Trophoblast cell (in vitro differentiated cells and primary cell): ENCODE measurements around the gene LCLAT1.

Experiments
- DNase-seq, 2 donors: peaks; one replicate each; pipeline ENCODE4 v3.0.0-alpha.2; 2016
- H2AFZ ChIP-seq: 2 replicates; pipeline ENCODE4 v1.6.1; 2013; ENCODE audit warnings: low read length, moderate library complexity, mild to moderate bottlenecking; ENCODE audit not compliant: insufficient read depth, poor library complexity
- H2AK5ac ChIP-seq: 2 replicates; pipeline ENCODE4 v1.6.1; 2013; ENCODE audit warnings: mild to moderate bottlenecking, low read length
- H2BK120ac ChIP-seq: 2 replicates; pipeline ENCODE4 v1.6.1; 2013; ENCODE audit warnings: low read length, mild to moderate bottlenecking, moderate library complexity; ENCODE audit not compliant: insufficient read depth, poor library complexity
- H2BK12ac ChIP-seq: 2 replicates; pipeline ENCODE4 v1.6.1; 2013; ENCODE audit warnings: mild to moderate bottlenecking, low read length, moderate library complexity
- H2BK5ac ChIP-seq: 2 replicates; pipeline ENCODE4 v1.6.1; 2013; ENCODE audit warnings: low read length, low read depth, moderate library complexity, mild to moderate bottlenecking; ENCODE audit not compliant: poor library complexity
- H3K14ac ChIP-seq: 2 replicates; pipeline ENCODE4 v1.6.1; 2013; ENCODE audit warnings: mild to moderate bottlenecking, low read length
- H3K18ac ChIP-seq: 2 replicates; pipeline ENCODE4 v1.6.1; 2013; ENCODE audit warnings: mild to moderate bottlenecking, low read length
- H3K23ac ChIP-seq: 2 replicates; pipeline ENCODE4 v1.6.1; 2013; ENCODE audit warnings: low read length
- H3K27ac ChIP-seq: 2 replicates; pipeline ENCODE4 v1.5.1; 2013; ENCODE audit warnings: low read depth, mild to moderate bottlenecking, inconsistent platforms, low read length, moderate library complexity
- H3K27me3 ChIP-seq: 2 replicates; pipeline ENCODE4 v1.6.1; 2013; ENCODE audit warnings: inconsistent platforms, mild to moderate bottlenecking, low read length, moderate library complexity; ENCODE audit not compliant: insufficient read depth
- H3K36me3 ChIP-seq, 2 experiments: 1 replicate in 1 of 2; 2 replicates in 1 of 2; pipeline ENCODE4 v1.6.1; 2013; ENCODE audit warnings: low read length in 2 of 2, mild to moderate bottlenecking in 2 of 2, moderate library complexity in 1 of 2; ENCODE audit not compliant: insufficient read depth in 2 of 2, control insufficient read depth in 1 of 2
- H3K4ac ChIP-seq: 2 replicates; pipeline ENCODE4 v1.6.1; 2013; ENCODE audit warnings: low read depth, mild to moderate bottlenecking, low read length, moderate library complexity
- H3K4me1 ChIP-seq, 2 experiments: 1 replicate in 1 of 2; 2 replicates in 1 of 2; pipeline ENCODE4 v1.6.1; 2013; ENCODE audit warnings: low read length in 2 of 2, mild to moderate bottlenecking in 2 of 2, moderate library complexity in 1 of 2; ENCODE audit not compliant: insufficient read depth in 2 of 2, control insufficient read depth in 1 of 2
- H3K4me2 ChIP-seq: 2 replicates; pipeline ENCODE4 v1.6.1; 2013; ENCODE audit warnings: inconsistent platforms, mild to moderate bottlenecking, low read length, moderate library complexity
- H3K4me3 ChIP-seq: 2 replicates; pipeline ENCODE4 v1.5.1; 2013; ENCODE audit warnings: mild to moderate bottlenecking, low read depth, low read length, inconsistent platforms
- H3K79me1 ChIP-seq: one replicate; pipeline ENCODE4 v1.6.1; 2013; ENCODE audit warnings: low read length
- H3K79me2 ChIP-seq: 2 replicates; pipeline ENCODE4 v1.6.1; 2013; ENCODE audit warnings: low read length, mild to moderate bottlenecking; ENCODE audit not compliant: control insufficient read depth, insufficient read depth, poor library complexity
- H3K9ac ChIP-seq: 2 replicates; pipeline ENCODE4 v1.6.1; 2013; ENCODE audit warnings: mild to moderate bottlenecking, low read length
- H3K9me3 ChIP-seq: 2 replicates; pipeline ENCODE4 v1.6.1; 2013; ENCODE audit warnings: low read depth, mild to moderate bottlenecking, control low read depth, inconsistent platforms, low read length; ENCODE audit not compliant: insufficient read depth
- H4K12ac ChIP-seq: 2 replicates; pipeline ENCODE4 v1.6.1; 2013; ENCODE audit warnings: low read depth, mild to moderate bottlenecking, low read length, moderate library complexity
- H4K8ac ChIP-seq: 2 replicates; pipeline ENCODE4 v1.6.1; 2013; ENCODE audit warnings: low read depth, mild to moderate bottlenecking, low read length, moderate library complexity
- H4K91ac ChIP-seq: one replicate; pipeline ENCODE4 v1.6.1; 2013; ENCODE audit warnings: low read depth, mild to moderate bottlenecking, low read length, moderate library complexity
- WGBS: extraction: QIAGEN DNeasy Blood & Tissue Kit; methylation state at CpG from one replicate; pipeline ENCODE4 v1.1.7; 2013; ENCODE audit warnings: missing lambda C conversion rate; ENCODE audit not compliant: insufficient read length, insufficient coverage; ENCODE audit errors: extremely low coverage; 5-methylcytosine and 5-hydroxymethylcytosine counted together

The LCLAT1 gene

GRCh38 chr2:30402441-30403182 lies 44.4 kb upstream of the LCLAT1 start:
- H3K23ac ChIP-seq, result no peak overlapping the region
- peak in 1 of 2 donors; percentile 17 for DNase-seq
- no peak overlapping the region for H4K8ac ChIP-seq
- H3K4me3 ChIP-seq, result no peak overlapping the region
- H3K9ac ChIP-seq, result no peak overlapping the region
- H3K18ac ChIP-seq, result no peak overlapping the region
- no peaks in the 10 kb centered on the region for H3K36me3 ChIP-seq
- H3K4me2 ChIP-seq, result no peak overlapping the region
- H2BK120ac ChIP-seq, result no peak overlapping the region
- H3K27ac ChIP-seq, result no peak overlapping the region
- no peak overlapping the region for H2AFZ ChIP-seq
- H4K12ac ChIP-seq, result no peak overlapping the region
- no peak overlapping the region for H3K14ac ChIP-seq
- WGBS, result no CpG with 5 or more reads among the region's 5 CpGs
- no peak overlapping the region for H3K4ac ChIP-seq
- no peak overlapping the region for H2BK12ac ChIP-seq
- no peak overlapping the region for H2BK5ac ChIP-seq
- no peak overlapping the region for H2AK5ac ChIP-seq
- H3K79me2 ChIP-seq, result no peaks in the 10 kb centered on the region
- peaks cover 7 to 8% of the 10 kb centered on the region in 2 experiments for H3K4me1 ChIP-seq
- peaks cover 2% of the 10 kb centered on the region for H3K9me3 ChIP-seq
- no peaks in the 10 kb centered on the region for H3K27me3 ChIP-seq
- no peaks in the 10 kb centered on the region for H3K79me1 ChIP-seq
- H4K91ac ChIP-seq, result peak overlapping the region; percentile 4

GRCh38 chr2:30403592-30404312 lies 43.3 kb upstream of the LCLAT1 start:
- H2AFZ ChIP-seq, result no peak overlapping the region
- H2AK5ac ChIP-seq, result no peak overlapping the region
- H3K27me3 ChIP-seq, result no peaks in the 10 kb centered on the region
- no peaks in the 10 kb centered on the region for H3K36me3 ChIP-seq
- H3K4ac ChIP-seq, result no peak overlapping the region
- H4K91ac ChIP-seq, result peak overlapping the region; percentile 41
- H2BK12ac ChIP-seq, result peak overlapping the region; percentile 59
- no peak overlapping the region for H4K8ac ChIP-seq
- H2BK5ac ChIP-seq, result no peak overlapping the region
- H3K4me2 ChIP-seq, result no peak overlapping the region
- H4K12ac ChIP-seq, result no peak overlapping the region
- H3K4me1 ChIP-seq, result peaks cover 14 to 16% of the 10 kb centered on the region in 2 experiments
- no peak overlapping the region for H2BK120ac ChIP-seq
- H3K79me2 ChIP-seq, result no peaks in the 10 kb centered on the region
- H3K14ac ChIP-seq, result peak overlapping the region; percentile 46
- peaks cover 2% of the 10 kb centered on the region for H3K9me3 ChIP-seq
- H3K9ac ChIP-seq, result no peak overlapping the region
- H3K79me1 ChIP-seq, result no peaks in the 10 kb centered on the region
- no peak overlapping the region for H3K4me3 ChIP-seq
- DNase-seq, result no peak
- no peak overlapping the region for H3K27ac ChIP-seq
- no peak overlapping the region for H3K18ac ChIP-seq
- H3K23ac ChIP-seq, result no peak overlapping the region
- WGBS, result no CpG with 5 or more reads among the region's 7 CpGs

GRCh38 chr2:30404319-30405259 lies 42.5 kb upstream of the LCLAT1 start:
- Histone ChIP-seq H3K79me2 (no peaks in the 10 kb centered on the region), H3K18ac (no peak overlapping the region), H3K4me1 (peaks cover 14 to 16% of the 10 kb centered on the region in 2 experiments), H2AFZ (no peak overlapping the region), H3K9ac (no peak overlapping the region), H3K14ac (no peak overlapping the region), H4K12ac (no peak overlapping the region), H3K9me3 (peaks cover 2% of the 10 kb centered on the region), H3K4me2 (no peak overlapping the region), H2BK12ac (no peak overlapping the region), H3K27ac (no peak overlapping the region), H3K36me3 (no peaks in the 10 kb centered on the region), H2BK5ac (no peak overlapping the region), H4K91ac (no peak overlapping the region), H2BK120ac (no peak overlapping the region), H3K23ac (no peak overlapping the region), H2AK5ac (no peak overlapping the region), H3K79me1 (peaks cover 2% of the 10 kb centered on the region), H3K4ac (no peak overlapping the region), H4K8ac (no peak overlapping the region), H3K4me3 (no peak overlapping the region), H3K27me3 (no peaks in the 10 kb centered on the region)
- WGBS, result no CpG with 5 or more reads among the region's 12 CpGs
- no peak for DNase-seq

- no peak overlapping the region for H2AFZ ChIP-seq
- H4K12ac ChIP-seq, result no peak overlapping the region
- H3K27ac ChIP-seq, result no peak overlapping the region
- H3K4ac ChIP-seq, result no peak overlapping the region
- no peak overlapping the region for H3K4me2 ChIP-seq
- no CpG with 5 or more reads among the region's 1 CpG for WGBS
- H4K8ac ChIP-seq, result no peak overlapping the region
- H3K4me1 ChIP-seq, result peaks cover 9 to 12% of the 10 kb centered on the region in 2 experiments
- H3K4me3 ChIP-seq, result no peak overlapping the region
- H3K36me3 ChIP-seq, result no peaks in the 10 kb centered on the region
- no peak overlapping the region for H2BK12ac ChIP-seq
- no peak overlapping the region for H3K9ac ChIP-seq
- H3K23ac ChIP-seq, result no peak overlapping the region
- H3K79me1 ChIP-seq, result peaks cover 2% of the 10 kb centered on the region
- no peak overlapping the region for H2AK5ac ChIP-seq
- H3K14ac ChIP-seq, result no peak overlapping the region
- H2BK120ac ChIP-seq, result no peak overlapping the region
- no peak overlapping the region for H3K18ac ChIP-seq
- no peak overlapping the region for H4K91ac ChIP-seq
- no peaks in the 10 kb centered on the region for H3K79me2 ChIP-seq
- H3K27me3 ChIP-seq, result no peaks in the 10 kb centered on the region
- no peak for DNase-seq
- H3K9me3 ChIP-seq, result peaks cover 2% of the 10 kb centered on the region
- no peak overlapping the region for H2BK5ac ChIP-seq
Observed at GRCh38 chr2:30405260-30405605, 41.8 kb upstream of the LCLAT1 start.
